Stimulated activated CD4-positive, alpha-beta T cell treated with anti-CD3 and anti-CD28 coated beads, Interleukin-15, amount 100 ng/mL, for 48 hours (primary cell): ENCODE data around the gene PAX8.

Experiments used
- DNase-seq, 2 donors: peaks; one replicate each; pipeline ENCODE4 v3.0.0-alpha.2; 2020; ENCODE audit warnings: low read depth in 2 of 2

Gene PAX8

DNA sequence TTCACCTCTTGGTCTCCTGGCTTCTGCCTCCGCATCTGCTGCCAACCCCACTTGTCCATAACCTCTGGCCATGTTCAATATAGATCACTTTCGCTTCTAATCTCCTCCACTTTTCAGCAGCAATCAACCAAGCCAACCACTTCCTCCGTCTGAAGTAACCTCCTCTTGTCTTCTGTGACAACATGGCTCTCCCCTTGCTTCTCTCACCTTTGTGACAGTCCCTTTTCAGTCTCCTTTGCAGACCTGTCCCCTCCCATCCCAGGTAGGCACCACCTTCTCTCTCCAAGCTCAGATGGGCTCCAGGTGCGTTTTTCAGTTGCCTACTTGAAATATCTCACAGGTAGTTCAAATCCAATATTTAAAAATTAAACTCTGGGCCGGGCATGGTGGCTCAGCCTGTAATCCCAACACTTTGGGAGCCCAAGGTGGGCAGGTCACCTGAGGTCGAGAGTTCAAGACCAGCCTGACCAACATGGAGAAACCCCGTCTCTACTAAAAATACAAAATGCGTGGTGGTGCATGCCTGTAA, 109.7 kb downstream of the PAX8 start:
- no peak for DNase-seq

DNA sequence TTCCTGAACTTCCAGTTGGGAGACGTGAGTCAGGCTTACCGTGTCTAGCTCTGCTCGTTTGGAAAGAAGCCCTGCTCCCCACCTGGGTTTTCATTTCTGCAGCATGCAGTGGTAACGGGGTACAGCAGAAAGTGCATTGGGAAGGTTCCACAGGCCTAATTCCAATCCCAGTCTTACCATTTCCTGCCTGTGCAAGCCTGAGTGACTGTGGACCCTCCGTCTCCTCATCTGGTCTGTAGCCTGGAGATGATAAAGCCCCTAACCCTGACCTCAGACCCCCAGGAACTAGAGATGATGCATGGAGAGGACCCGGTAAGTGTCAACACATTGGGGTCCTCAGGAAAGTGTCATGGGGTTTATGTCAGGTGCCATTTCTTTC, 110.8 kb downstream of the PAX8 start:
- DNase-seq: no peak

DNA sequence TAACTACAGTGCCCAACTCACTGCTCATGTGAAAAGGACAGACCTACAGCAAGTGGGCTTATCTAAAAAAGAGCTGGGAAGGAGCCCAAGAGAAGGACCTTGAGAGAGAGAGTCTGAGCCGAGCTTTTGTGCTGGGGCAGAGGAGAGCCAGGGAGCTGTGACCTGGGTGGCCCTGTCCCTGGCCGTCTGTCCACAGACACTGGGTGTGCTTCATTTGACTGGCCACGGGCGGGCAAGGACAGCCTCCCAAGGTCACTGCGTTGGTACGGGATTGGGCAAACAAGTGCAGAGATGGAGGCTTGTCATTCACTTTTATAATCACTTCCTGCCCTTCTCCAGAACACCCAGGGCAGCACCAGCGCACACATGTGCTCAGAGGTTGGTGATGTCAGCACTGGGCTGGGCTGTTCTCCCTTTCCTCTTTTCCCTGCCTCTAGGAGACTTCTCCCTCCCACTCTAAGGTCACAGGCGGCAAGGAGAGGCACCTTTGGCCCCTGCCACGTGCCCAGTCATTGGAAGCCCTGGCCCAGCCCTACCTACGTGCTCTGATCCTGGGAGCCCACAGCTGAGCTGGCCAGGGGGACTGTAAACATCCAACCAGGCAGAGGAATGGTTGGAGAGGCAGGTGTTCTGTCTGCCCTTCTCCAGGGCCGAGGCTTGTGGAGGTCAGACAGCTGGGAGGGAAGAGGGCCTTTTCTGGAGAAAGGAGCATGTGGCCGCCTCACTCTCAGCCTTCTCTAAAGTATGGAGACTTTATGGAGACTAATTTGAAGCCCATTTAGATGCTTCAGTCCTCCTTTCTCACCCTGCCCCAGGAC, 111.4 kb downstream of the PAX8 start:
- DNase-seq: no peak

DNA sequence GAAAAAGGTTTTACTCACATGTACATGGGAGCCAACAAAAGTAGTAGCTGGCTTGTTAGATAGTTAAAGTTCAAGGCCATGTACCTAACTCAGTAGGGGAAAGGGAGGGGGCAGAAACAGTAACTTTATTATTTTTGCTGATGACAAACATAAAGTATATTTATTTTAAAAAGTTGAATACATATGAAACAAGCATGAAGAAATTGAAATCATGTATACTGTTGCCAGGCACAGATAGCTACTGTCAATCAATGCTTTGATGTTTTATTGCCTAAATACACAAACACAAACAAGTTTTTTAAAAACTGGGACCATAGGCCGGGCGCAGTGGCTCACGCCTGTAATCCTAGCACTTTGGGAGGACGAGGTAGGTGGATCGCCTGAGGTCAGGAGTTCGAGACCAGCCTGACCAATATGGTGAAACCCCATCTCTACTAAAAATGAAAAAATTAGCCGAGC, 112.5 kb downstream of the PAX8 start:
- DNase-seq: no peak
